Esophagus squamous epithelium (tissue), 4 donors: ENCODE results near the gene OR2V2.

Experiments used
- POLR2A ChIP-seq, 4 donors: fragments of 450-650 bp; IDR thresholded peaks; one replicate each; pipeline ENCODE4 v1.6.1; 2017; ENCODE audit warnings: antibody characterized with exemption in 4 of 4, mild to moderate bottlenecking in 4 of 4, moderate library complexity in 3 of 4
- TF ChIP-seq, protein P1 (sequence below), 6 experiments: fragments of 450-650 bp in 4 of 6; fragments of 200-600 bp in 2 of 6; sonication (generic) in 2 of 6; IDR thresholded peaks; one replicate each; pipeline ENCODE4 v1.5.1; 2016 to 2019; ENCODE audit warnings: antibody characterized with exemption in 6 of 6, mild to moderate bottlenecking in 4 of 6, moderate library complexity in 4 of 6

DNA sequence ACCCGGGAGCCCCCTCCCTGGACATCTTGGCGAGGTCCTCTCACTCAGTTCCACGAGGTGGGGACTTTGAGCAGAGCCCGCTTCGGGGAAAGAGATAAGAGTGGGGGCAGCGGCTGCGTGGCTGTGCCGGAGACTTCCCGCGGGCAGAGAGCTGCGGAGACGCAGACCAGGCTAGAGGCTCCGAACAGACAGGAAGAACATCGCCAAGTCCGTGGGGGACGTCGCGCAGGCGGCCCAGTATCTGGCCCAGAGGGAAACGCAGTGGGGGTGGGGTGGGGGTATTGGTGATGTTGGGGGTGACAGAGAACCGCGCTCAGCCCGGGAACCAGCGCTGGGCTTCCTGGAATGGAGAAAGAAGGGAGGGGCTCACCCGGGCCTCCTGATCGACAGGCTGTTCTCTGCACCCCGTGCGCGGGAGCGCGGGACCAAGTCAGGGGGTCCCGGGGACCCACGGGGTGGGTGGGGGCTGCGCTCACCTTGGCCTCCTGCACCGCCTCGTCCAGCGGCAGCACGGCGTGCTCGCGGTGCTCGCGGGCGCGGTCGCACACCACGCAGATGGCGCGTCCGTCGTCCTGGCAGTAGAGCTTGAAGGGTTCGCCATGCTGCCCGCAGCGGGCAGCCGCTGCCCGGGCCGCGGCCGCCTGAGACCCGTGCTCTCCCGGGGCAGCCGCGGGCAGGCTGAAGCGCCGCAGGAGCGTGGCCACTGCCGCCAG lies 56.9 kb downstream of the OR2V2 start:
- no peak for TF ChIP-seq POLR2A (IDR thresholded peaks at IDR 0.05)
- TF ChIP-seq, protein P1, sequence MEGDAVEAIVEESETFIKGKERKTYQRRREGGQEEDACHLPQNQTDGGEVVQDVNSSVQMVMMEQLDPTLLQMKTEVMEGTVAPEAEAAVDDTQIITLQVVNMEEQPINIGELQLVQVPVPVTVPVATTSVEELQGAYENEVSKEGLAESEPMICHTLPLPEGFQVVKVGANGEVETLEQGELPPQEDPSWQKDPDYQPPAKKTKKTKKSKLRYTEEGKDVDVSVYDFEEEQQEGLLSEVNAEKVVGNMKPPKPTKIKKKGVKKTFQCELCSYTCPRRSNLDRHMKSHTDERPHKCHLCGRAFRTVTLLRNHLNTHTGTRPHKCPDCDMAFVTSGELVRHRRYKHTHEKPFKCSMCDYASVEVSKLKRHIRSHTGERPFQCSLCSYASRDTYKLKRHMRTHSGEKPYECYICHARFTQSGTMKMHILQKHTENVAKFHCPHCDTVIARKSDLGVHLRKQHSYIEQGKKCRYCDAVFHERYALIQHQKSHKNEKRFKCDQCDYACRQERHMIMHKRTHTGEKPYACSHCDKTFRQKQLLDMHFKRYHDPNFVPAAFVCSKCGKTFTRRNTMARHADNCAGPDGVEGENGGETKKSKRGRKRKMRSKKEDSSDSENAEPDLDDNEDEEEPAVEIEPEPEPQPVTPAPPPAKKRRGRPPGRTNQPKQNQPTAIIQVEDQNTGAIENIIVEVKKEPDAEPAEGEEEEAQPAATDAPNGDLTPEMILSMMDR (IDR thresholded peaks at IDR 0.05): no peak
